ENCODE results near the gene PAX5.

The PAX5 gene

GRCh38 chr9:36793277-36793676, 240.8 kb downstream of the PAX5 start:
- no peak for DNase-seq

GRCh38 chr9:36791222-36791950, 242.7 kb downstream of the PAX5 start:
- DNase-seq: no peak

GRCh38 chr9:36789886-36790285, 244.2 kb downstream of the PAX5 start:
- no peak for DNase-seq

DNA sequence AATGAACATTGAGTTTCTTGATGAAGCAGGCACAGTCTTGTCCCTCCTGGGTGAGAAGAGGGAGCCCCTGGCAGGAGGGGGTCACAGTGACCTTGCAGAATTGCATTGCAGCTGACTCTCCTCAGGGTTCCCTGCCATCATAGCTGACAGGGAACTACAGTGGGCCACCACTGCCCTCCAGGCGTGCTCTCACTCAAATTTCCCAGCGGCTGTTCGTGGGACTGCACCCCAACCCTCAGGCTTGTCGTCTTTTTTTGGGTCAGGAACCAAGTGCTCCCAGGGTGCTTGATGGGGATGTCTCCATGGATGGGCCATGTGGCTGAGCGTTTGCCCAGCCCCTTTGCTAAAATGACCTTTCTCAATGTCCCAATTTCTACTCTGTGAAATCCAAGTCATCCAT, 245.5 kb downstream of the PAX5 start:
- DNase-seq: no peak

- DNase-seq: no peak
These were observed 246.4 kb downstream of the PAX5 start for GRCh38 chr9:36787709-36788108.

Data from stimulated activated CD4-positive, alpha-beta T cell treated with anti-CD3 and anti-CD28 coated beads, Interleukin-4, amount 100 ng/mL, for 4 hours (primary cell).